ENCODE results near the gene THSD7A.

- TF ChIP-seq TAF1 (conservative IDR thresholded peaks at IDR 0.05) (no peak), YY1 (IDR thresholded peaks at IDR 0.05) (no peak), MAX (IDR thresholded peaks at IDR 0.05) (no peak), CTCF (IDR thresholded peaks at IDR 0.05; ENCODE audit: low read depth, low read length, missing input control) (no peak), JUND (IDR thresholded peaks at IDR 0.05) (no peak), RAD21 (IDR thresholded peaks at IDR 0.05) (no peak), ATF3 (IDR thresholded peaks at IDR 0.05) (no peak)
These were observed 218.6 kb downstream of the THSD7A start for GRCh38 chr7:11613292-11613930.

Measured in liver (tissue), 3 donors.